HG02798 (cell line): ENCODE results near the gene COA8.
"Not testable (repeated sequence)": the region's sequence is repeated elsewhere in the genome, so short reads cannot be mapped to it uniquely, and the experiment has no call there.

Source experiments
- ATAC-seq: cut with Tn5 transposase; IDR thresholded peaks from one replicate; pipeline ENCODE4 v1.9.1; 2021; ENCODE audit warnings: mild to moderate bottlenecking; ENCODE audit not compliant: unreplicated experiment, poor library complexity

Gene COA8

DNA sequence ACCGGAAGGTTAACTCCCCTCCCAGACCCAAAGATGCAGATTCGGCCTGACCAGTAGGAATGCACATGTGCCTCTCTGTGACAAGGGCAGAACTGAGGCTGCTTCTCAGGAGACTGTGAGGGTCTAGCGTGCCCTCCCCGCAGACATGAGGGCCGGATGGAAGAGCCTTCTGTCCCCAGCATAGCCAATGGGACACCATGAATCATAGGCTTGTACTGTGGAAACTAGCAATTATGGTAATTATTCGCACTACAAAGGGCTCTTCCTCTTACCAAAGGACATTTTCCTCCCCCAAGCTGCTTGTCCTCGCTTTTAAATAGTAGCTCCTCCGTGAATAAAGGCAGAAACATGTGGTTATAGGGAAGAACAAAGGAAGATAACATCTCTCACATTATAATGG lies 6.2 kb downstream of the COA8 start:
- ATAC-seq: no peak

DNA sequence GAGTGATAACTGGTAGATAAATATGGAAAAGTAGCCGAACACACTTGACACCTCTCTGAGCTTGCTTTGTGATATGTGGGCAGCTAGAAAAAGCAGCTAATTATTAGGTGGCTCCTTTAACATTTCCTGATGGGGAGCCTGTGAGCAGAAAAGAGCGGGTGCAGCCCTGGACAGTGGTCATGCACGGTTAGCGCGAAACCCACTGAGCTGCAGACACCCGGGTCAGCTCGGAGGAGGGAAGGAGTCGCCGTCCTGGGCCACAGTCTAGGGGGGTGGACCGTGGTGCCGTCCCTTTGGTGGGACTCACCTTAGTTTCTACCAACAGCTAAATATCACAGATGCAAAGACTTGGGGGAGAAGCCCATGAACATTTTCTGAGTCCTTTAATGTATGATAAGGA lies 6.6 kb downstream of the COA8 start:
- no peak for ATAC-seq

DNA sequence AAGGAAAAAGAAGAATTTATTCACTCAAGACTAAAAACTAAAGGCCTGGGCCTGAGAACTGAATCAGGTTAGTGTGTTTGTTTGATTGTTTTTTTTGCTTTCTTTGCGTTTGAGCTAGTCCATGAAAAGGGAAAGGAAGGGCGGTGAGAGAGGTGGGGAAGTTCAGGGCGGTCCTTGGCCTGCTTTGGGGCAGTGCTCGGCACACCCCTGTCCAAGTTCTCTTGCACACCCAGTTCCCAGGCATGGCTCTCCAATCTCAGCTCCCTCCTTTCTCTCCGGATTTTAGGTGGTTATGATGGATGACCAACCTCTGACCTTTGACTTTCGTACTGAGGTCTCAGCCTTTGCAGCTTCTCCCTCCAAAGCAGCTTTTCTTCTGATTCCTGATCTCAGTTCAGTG lies 11.3 kb downstream of the COA8 start:
- no peak for ATAC-seq

DNA sequence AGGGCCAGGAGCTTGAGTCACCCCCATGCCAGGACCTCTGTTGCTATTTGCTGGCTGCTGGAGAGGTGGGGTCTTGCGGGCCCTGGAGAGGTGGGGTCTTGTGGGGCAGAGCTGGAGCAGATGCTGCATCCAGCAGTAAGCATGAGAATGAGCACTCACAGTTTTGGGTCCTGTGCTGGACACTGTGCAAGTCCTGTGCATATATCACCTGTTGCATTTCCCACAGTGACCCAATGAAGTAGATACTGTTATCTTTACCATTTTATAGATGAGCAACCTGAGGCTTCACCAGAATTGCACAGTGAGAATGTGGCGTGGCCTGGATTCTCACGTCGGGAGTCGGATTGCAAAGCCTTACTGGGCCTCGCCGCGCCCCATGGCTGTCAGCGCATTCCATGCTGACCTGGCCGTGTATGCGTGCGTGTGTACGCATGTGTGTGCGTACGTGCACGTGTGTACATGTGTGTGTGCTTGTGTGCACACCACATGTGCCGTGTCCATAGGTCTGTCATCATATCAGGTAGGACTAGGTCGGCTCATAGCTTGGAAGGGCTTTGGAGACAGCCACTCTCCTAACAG lies 12.0 kb downstream of the COA8 start:
- ATAC-seq: no peak

DNA sequence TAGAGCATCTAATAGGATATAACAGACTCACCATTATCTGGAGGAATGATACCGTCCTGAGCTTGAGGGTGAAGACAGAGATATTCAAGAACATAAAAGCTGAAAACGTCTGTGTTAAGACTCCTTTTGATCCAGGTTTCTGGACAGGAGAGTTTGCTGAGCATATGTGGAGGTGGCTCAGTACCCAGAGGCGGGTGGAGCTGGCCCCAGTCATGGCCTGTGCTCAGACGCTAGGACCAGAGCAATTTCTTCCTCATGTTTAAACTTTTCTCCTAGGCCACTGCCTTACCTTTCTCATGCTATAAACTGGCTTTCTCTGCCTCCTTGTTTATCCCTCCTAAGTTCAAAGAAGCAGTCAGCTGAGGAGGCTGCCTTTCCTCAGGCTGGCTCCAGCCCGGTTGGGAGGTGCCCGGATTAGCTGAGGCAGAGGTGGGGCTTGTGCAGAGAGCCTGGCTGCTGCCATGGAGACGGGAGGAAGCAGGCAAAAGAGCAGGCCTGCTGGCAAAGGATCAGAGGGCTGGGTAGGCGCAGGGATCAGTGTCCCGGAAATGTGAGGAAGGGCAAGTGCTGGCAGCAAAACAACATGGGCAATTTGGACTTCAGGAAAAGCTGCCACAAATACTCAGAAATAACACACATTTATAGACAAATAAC lies 13.7 kb downstream of the COA8 start:
- ATAC-seq: no peak

DNA sequence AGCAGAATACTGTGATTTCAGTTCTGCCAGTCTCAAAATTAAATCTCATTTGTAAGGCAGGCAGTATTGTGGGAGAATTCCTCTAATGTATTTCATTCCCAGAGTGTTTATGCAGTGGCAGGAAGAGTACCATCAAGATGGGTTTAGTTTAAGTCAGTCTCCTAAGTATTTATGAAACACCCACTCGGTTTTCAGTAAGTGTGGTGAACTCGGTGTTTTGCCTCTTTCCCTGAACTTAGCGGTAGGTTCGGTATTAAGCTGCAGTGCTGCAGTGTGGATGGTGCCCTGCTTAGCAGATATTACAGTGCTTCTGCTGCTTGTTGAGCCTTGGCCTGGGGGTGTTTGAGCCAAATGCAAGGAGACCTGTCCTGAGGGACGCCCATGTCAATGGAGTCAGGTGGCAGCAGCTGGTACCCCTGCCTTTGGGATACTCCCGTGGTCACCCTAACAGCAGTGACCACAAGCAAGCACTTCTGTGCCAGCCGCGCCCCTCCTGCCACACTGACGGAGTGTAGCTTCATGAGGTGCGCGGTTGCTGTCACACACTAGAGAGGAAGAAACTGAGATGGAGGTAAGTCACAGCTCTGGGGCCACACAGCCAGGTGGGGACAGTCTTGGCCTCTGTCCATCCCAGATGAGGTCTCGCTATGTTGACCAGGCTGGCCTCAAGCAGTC lies 15.8 kb downstream of the COA8 start:
- no peak for ATAC-seq

DNA sequence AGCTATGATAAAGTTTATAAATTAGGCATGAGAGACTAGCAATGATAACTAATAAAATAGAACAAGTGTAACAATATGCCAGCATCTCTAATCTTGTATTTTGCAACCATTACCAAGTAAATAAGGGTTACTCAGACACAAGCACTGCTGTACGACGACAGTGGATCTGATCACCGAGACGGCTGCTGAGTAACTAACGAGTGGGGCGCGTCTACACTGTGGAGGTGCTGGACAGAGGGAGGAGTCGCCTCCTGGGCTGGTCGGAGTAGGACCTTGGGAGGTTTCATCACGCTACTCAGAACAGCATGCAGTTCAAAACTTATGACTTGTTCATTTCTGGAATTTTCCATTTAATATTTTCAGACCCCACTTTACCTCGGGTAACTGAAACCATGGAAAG lies 18.4 kb downstream of the COA8 start:
- ATAC-seq: no peak

DNA sequence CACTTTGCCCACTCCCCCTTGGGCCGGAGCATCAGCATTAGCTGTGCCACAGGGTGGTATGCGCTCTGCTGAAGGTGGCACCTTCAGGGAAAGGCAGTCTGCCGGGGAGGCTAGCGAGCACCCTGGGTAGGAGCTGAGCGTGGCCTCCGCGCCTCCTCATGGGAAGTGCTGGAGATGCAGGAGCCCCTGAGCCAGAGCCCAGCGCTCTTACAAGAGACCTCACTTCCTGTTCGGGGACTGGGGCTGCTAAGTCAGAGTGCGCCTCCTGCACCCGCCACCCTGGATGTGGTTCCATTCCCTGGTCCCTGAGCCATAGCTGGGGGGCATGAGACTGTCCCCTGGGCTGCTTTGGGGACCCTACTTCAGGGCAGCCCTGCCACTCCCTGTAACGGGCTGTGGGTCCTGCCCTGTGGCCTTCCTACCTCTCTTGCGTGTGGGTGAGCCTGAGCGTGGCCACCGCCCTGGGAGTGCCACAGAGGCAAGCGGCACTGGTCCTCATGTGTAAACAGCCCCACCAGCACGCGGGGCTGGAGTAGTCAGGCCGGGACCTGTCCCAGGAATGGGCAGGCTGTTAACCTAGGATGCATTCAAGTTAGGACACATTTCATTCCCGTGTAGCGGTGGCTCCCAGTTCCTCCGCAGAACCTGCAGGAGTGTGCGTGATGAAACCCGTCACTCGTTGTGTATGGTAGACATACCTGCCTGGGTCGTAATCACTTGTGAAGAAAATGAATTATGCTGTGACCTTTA lies 19.4 kb downstream of the COA8 start:
- no peak for ATAC-seq

DNA sequence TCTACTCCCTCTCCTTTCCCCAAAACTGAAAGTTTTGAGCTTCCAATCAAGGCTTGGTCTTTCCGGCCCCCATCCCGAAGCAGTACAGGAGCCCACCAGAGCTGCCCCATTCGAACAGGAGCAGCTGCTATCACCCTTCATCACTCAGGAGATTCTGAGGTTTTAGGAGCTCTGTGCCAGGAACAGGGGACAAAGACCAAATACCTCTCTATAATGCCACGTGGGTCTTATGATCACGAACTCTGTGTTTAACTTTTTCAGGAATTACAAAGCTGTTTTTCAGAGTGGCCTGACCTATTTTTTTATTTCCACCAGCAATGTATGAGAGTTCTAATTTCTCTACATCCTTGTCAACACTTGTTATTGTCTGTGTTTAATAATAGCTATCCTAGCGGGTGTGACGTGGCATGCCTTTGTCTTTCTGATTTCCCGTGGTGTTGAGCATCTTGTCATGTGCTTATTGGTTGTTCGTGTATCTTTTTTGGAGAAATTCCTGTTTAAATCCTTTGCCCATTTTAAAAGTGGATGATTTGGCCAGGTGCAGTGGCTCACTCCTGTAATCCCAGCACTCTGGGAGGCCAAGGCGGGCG lies 21.7 kb downstream of the COA8 start:
- ATAC-seq: no peak

DNA sequence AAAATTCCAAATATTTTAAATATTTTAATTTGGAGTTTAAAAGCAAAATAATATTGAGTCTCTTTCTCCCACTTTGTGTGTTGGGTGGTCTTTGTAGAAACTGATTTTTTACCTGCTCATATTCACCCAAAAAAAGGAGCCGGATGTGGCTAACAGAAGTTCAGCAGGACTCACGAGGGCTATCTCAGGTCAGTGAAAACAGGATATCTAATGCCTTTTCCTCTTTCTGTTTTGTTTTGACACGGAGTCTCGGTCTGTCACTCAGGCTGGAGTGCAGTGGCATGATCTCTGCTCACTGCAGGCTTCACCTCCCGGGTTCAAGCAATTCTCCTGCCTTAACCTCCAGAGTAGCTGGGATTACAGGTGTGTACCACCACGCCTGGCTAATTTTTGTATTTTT lies 30.8 kb downstream of the COA8 start:
- ATAC-seq: peak; percentile 80

DNA sequence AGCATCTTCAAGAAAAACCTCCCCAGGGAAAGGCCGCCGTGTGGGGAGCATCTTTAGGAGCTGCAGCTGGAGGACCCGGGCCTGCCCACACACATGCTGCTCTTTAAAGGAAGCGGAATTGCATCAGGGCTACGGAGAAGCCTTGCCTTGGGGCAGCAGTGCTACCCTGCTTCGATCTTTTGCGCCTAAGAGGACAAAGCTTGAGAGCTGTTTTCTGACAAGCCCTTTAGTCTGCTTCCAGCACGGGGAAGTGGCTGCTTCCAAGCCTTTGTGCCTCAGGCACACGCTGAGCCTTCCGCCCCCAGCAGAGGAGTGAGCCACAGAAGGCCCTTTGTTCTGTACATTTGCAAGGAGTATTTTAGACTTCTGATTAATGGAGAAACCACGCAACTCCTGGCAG lies 31.5 kb downstream of the COA8 start:
- ATAC-seq: no peak

DNA sequence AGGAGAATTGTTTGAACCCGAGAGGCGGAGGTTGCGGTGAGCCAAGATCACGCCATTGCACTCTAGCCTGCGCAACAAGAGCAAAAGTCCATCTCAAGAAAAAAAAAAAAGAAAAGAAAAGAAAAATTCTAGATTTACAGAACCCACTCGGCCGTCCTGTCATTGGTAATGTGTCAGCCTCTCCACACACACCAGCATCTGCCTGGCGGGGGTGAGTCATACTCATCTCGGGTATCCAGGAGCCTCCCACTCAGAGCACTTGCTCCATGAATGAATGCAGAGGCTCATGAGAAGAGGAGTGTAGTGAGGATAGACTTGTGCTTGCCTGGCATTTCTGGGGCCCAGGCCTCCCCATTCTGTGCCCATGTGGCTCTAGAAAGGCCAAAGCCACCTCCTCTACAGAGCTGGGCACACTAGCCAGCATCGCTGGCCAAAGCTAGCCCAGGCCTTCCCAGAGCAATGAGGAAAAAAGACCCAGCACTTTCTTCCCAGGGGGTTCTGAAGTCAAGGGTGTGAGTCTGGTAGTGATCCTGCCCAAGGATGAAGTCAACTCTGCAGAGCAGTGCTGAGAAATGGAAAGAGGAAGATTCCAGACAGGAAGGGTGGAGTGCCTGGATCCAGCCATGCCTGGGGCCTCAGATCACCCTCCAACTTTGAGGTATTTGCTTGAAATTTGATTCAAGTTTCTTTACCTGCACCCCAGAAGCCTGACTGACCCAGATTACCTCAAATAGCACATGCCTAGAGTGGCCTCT lies 35.0 kb downstream of the COA8 start:
- ATAC-seq: no peak

DNA sequence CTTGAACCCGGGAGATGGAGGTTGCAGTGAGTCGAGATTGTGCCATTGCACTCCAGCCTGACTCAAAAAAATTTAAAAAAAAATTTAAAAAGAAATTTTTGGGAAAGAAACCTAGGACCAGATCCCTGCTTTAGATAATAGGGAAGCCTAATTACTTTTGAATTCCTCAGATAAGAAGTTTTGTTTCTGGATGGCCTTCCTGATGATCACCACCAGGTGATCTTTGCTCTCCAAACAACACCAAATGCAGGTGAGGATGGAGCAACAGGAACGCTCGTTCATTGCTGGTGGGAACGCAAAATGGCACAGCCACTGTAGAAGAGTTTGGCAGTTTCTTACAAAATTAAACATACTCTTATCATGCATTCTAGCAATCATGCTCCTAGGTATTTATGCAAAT lies 37.7 kb downstream of the COA8 start:
- ATAC-seq: no peak

DNA sequence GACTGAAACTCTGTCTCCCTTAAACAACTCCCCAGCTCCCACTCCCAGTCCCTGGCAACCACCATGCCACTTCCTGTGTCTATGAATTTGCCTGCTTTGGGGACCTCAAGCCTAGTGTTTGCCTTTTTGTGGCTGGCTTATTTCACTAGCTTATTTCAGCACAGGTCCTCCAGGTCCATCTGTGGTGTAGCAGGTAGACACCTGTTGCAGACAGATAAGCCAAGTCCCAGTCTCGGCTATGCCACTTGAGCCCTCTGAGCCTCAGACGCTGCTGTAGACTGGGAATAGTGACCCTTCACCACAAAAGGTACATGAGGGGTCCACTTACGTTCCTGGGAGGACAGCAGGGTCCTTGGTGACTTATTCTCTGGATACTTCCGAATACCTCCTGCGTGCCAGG lies 41.9 kb downstream of the COA8 start:
- no peak for ATAC-seq

DNA sequence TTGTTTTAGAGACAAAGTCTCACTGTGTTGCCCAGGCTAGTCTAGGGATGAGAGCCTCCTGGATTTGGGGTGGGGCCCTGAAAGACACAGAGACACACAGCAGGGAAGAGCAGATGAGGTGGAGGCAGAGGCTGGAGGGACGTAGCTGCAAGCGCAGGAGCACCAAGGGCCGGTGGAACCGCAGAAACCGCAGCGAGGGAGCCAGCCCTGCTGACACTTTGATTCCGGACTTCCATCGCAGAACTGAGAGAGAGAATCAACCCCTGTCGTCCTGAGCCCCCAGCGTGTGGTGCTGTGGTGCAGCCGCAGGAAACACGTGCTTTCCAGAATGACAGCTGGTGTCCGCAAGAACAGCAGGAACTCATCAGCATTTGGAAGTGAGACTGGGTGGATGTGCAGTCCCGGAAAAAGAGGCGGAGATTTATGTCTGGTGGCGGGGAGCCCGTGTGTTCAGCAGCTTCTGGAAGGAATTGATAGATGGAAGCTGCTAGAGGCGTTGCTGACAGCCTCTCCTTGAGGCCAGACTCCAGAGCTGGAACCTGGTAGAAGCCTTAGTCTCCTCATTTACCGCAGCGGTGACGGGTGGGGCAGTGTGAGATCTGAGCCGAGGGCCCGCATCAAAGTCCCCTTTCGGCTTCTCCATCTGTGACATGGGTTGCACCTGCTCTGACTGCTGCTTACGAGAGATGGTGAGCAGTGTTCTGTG lies 44.4 kb downstream of the COA8 start:
- peak; percentile 68 for ATAC-seq

DNA sequence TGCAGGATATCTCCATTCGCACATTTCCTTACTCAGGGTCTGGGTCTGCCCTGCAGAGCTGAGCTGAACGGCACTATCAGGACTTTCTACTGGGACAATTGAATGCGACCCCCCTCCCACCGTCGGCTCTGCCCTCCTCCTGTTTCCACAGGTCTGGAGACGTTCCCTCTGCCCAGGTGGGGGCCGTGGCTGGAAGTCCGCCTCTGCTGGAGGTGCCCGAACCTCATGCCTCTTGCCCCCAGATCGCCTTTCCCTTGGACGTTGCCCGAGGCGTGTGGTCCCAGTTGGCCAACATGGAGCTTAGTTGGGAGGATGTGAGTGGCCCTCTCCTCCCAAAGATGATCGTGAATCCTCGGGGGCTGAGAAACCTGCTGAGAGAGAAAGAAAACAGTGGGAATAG lies 45.1 kb downstream of the COA8 start:
- no peak for ATAC-seq

DNA sequence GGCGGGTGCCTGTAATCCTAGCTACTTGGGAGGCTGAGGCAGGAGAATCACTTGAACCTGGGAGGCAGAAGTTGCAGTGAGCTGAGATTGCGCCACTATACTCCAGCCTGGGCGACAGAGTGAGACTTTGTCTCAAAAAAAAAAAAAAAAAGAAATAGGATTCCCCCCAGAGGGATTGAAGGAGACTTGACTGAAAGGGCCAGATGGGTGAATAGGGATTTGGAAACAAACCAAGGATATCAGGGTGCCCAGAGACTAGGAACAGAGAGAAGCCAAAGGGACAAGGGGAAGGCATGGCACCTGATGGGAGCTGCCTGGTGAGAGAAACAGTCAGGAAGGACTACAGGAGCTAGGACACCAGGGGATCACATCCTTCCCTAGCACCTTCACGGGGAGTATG lies 46.3 kb downstream of the COA8 start:
- not testable (repeated sequence) for ATAC-seq

DNA sequence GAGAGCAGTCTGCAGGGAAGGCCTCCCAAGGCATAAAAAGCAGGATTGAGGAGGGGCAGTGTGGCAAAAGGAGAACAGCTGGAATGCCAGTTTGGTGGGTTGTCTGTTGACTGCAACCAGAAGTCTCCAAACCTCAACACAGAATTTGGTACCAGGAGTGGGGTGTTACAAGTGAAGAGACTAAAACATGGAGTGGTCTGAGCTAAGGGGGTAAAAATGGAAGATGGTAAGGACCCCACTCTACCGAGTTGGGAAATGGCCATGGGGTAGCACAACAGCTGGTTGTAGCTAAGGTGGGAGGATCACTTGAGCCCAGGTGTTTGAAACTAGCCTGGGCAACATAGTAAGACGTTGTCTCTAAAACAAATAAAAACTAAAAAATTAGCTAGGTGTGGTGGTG lies 48.5 kb downstream of the COA8 start:
- ATAC-seq: no peak

DNA sequence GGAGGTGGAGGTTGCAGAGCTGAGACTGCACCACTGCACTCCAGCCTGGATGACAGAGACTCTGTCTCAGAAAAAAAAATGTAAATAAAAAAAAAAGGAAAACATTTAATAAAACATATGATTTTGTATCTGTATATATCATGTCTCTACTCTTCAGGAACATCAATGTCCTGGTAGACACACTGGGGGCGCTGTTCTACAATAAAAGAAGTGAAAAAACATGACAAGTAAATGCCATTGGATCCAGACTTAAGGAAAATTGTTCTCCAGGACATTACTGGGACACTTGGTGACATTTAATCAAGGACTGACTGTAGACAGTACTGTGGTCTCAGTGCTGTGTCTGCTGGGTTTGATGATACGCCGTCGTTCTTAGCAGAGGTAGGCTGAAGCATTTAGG lies 50.8 kb downstream of the COA8 start:
- ATAC-seq: no peak
